ENCODE results near the gene ATP9A. TPM values are rescaled to one million over a fixed set of nuclear protein-coding genes. Genes with fewer than 3 reads are reported as not detected.

Gene ATP9A
- total RNA-seq, 1 donor from 2014 or later: 32.1 TPM

DNA sequence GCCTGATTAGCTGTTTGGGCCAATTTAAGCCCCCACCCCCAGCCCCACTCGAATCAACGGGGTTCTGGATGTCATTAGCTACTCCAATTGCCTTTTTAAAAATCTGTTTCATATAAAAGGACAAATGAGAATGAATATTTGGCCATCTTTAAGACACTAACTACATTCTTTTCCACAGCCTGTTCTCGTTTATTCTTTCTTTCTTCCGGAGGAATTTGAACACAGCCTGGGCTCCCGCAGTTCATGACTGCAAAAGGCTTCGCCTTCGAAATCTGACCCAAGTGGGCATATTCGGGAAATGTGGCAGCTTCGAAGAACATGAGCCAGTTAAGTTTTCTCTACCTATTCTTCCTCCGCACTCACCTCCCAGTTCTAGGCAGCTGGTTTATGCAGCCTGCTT is 176.3 kb downstream of the ATP9A start:
- H3K4me3 ChIP-seq: no peak overlapping the region
- H3K4me1 ChIP-seq: peaks cover 10% of the 10 kb centered on the region
- no peak for ATAC-seq
- no peaks in the 10 kb centered on the region for H3K36me3 ChIP-seq
- no peaks in the 10 kb centered on the region for H3K9me3 ChIP-seq
- intact Hi-C loops (cut with DNase I): loop anchor here (10.0 kb wide), 1 partner anchor 217 kb away; no protein-coding TSS in a partner anchor
- no peak for DNase-seq
- H3K27me3 ChIP-seq: no peaks in the 10 kb centered on the region
- TF ChIP-seq, protein P1, sequence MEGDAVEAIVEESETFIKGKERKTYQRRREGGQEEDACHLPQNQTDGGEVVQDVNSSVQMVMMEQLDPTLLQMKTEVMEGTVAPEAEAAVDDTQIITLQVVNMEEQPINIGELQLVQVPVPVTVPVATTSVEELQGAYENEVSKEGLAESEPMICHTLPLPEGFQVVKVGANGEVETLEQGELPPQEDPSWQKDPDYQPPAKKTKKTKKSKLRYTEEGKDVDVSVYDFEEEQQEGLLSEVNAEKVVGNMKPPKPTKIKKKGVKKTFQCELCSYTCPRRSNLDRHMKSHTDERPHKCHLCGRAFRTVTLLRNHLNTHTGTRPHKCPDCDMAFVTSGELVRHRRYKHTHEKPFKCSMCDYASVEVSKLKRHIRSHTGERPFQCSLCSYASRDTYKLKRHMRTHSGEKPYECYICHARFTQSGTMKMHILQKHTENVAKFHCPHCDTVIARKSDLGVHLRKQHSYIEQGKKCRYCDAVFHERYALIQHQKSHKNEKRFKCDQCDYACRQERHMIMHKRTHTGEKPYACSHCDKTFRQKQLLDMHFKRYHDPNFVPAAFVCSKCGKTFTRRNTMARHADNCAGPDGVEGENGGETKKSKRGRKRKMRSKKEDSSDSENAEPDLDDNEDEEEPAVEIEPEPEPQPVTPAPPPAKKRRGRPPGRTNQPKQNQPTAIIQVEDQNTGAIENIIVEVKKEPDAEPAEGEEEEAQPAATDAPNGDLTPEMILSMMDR (IDR thresholded peaks at IDR 0.05): no peak
- H3K27ac ChIP-seq: no peak overlapping the region

DNA sequence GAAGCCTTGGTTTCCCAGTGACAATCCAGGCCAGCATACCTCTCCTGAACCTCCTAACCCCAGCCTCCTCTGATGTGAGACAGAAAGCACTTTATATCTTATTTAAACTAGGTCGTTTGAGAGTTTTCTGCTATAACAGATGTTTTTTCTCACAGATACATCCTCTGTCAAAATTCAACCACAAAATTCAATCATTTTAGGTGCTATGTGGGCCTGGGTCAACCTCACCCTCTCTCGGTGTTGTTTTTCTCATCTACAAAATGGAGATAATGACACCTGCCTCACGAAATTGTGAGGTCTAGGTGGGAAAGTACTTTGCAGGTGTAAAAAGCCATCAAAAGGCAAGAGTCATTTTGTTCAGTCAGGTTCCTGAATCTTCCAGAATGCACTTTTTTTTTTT is 179.4 kb downstream of the ATP9A start:
- ATAC-seq (no peak), DNase-seq (no peak)
- TF ChIP-seq, protein P1 (IDR thresholded peaks at IDR 0.05): no peak
- Histone ChIP-seq H3K36me3 (no peaks in the 10 kb centered on the region), H3K27ac (no peak overlapping the region), H3K27me3 (no peaks in the 10 kb centered on the region), H3K9me3 (no peaks in the 10 kb centered on the region), H3K4me3 (no peak overlapping the region), H3K4me1 (peaks cover 1% of the 10 kb centered on the region)
- intact Hi-C loops (cut with DNase I): no loop called here

DNA sequence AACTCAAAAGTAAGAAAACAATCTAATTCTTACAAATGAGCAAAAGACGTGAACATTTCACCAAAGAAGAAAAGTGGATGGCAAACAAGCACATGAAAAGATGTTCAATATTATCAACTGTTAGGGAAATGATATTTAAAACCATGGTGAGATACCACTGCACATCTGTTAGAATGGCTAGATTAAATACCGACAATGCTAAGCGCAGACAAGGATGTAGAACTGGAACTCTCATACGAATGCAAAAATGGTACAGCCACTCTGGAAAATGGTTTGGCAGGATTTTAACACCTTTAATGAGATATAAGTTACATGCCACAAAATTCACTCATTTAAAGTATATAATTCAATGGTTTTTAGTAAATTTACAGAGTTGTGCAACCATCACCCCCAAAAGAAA is 181.0 kb downstream of the ATP9A start:
- TF ChIP-seq, protein P1 (IDR thresholded peaks at IDR 0.05): no peak

DNA sequence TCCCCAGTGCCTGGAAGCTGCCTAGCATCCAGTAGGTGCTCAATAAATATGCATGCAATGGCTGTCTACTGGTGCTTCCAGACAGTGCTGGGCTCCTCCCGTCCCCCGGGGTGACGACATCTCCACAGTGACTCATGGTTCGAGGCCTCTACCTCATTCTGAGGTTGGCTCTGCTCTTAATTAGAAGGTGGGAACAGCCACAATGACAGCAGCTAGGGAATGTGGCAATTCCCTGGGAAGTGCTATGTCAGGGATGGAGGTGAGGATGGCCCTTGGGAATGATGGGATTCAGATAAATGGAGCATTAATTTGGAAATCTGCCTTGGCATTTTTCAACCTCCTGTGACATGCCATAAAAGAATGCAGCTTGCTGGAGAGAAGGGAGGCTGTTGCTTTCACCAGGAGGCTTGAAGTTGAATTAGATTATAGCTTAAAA is 182.2 kb downstream of the ATP9A start:
- no peak overlapping the region for H3K27ac ChIP-seq
- no peaks in the 10 kb centered on the region for H3K4me1 ChIP-seq
- DNase-seq (no peak), ATAC-seq (no peak)
- TF ChIP-seq, protein P1 (IDR thresholded peaks at IDR 0.05): no peak
- H3K27me3 ChIP-seq: no peaks in the 10 kb centered on the region
- intact Hi-C loops (cut with DNase I): no loop called here
- no peak overlapping the region for H3K4me3 ChIP-seq
- no peaks in the 10 kb centered on the region for H3K36me3 ChIP-seq
- no peaks in the 10 kb centered on the region for H3K9me3 ChIP-seq

More for the DNA sequence above, 181.0 kb downstream of the ATP9A start:
- Histone ChIP-seq H3K36me3 (no peaks in the 10 kb centered on the region), H3K27me3 (no peaks in the 10 kb centered on the region), H3K4me1 (no peaks in the 10 kb centered on the region), H3K9me3 (no peaks in the 10 kb centered on the region), H3K27ac (no peak overlapping the region), H3K4me3 (no peak overlapping the region)
- no peak for ATAC-seq
- intact Hi-C loops (cut with DNase I): no loop called here
- no peak for DNase-seq

DNA sequence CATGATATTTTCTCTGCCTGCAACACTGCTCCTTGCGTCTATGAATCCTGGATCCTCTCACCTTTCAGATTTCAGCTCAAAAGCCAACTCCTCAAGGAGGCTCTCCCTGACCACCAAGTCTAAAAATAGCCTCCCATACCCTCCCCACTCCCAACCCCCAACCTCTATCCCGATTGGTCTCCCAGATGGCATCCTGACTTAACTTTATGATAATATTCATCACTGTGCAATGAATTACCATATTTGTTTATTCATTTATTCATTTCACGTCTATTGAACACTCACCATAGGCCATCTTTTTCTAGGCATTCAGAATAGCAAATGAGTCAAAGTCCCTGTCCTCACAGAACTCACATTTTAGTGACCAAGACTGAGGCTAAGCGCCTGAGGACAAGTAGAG is 183.0 kb downstream of the ATP9A start:
- Histone ChIP-seq H3K4me1 (no peaks in the 10 kb centered on the region), H3K9me3 (no peaks in the 10 kb centered on the region), H3K36me3 (no peaks in the 10 kb centered on the region), H3K27me3 (no peaks in the 10 kb centered on the region), H3K27ac (no peak overlapping the region), H3K4me3 (no peak overlapping the region)
- DNase-seq: no peak
- no peak for ATAC-seq
- intact Hi-C loops (cut with DNase I): no loop called here
- TF ChIP-seq, protein P1 (IDR thresholded peaks at IDR 0.05): no peak

DNA sequence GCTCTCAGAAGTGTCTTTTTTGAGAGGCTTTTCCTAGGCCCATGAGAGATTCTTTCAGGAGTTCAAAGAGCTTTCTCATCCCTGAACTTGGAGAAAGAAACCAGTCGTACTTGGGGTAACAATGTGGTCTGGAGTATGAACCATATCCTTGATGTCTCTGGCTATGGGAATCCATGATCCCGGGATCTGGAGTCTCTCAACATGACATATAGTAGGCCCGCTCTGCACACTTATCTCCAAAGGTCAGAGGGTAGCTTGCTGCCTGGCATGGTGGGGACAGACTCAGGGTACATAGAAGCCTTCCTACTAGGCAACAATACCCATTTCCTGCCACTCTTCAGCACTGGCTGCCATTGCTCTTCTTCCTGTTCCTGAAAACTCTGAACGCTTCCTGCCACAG is 183.5 kb downstream of the ATP9A start:
- no peak overlapping the region for H3K4me3 ChIP-seq
- no peaks in the 10 kb centered on the region for H3K27me3 ChIP-seq
- no peaks in the 10 kb centered on the region for H3K9me3 ChIP-seq
- H3K27ac ChIP-seq: no peak overlapping the region
- H3K4me1 ChIP-seq: no peaks in the 10 kb centered on the region
- H3K36me3 ChIP-seq: no peaks in the 10 kb centered on the region
- peak; percentile 16 for ATAC-seq
- TF ChIP-seq, protein P1 (IDR thresholded peaks at IDR 0.05): no peak
- intact Hi-C loops (cut with DNase I): no loop called here
- no peak for DNase-seq
